Stimulated activated CD4-positive, alpha-beta T cell treated with anti-CD3 and anti-CD28 coated beads, Interleukin-1b, Interleukin-23, amount 100 ng/mL, for 1 hour (primary cell): Measurements from ENCODE around the gene EBF4.

Source experiments
- DNase-seq, 2 donors: peaks; one replicate each; pipeline ENCODE4 v3.0.0-alpha.2; 2020; ENCODE audit warnings: low read depth in 2 of 2

EBF4 gene, protein sequence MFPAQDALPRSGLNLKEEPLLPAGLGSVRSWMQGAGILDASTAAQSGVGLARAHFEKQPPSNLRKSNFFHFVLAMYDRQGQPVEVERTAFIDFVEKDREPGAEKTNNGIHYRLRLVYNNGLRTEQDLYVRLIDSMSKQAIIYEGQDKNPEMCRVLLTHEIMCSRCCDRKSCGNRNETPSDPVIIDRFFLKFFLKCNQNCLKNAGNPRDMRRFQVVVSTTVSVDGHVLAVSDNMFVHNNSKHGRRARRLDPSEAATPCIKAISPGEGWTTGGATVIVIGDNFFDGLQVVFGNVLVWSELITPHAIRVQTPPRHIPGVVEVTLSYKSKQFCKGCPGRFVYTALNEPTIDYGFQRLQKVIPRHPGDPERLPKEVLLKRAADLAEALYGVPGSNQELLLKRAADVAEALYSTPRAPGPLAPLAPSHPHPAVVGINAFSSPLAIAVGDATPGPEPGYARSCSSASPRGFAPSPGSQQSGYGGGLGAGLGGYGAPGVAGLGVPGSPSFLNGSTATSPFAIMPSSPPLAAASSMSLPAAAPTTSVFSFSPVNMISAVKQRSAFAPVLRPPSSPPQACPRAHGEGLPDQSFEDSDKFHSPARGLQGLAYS

DNA sequence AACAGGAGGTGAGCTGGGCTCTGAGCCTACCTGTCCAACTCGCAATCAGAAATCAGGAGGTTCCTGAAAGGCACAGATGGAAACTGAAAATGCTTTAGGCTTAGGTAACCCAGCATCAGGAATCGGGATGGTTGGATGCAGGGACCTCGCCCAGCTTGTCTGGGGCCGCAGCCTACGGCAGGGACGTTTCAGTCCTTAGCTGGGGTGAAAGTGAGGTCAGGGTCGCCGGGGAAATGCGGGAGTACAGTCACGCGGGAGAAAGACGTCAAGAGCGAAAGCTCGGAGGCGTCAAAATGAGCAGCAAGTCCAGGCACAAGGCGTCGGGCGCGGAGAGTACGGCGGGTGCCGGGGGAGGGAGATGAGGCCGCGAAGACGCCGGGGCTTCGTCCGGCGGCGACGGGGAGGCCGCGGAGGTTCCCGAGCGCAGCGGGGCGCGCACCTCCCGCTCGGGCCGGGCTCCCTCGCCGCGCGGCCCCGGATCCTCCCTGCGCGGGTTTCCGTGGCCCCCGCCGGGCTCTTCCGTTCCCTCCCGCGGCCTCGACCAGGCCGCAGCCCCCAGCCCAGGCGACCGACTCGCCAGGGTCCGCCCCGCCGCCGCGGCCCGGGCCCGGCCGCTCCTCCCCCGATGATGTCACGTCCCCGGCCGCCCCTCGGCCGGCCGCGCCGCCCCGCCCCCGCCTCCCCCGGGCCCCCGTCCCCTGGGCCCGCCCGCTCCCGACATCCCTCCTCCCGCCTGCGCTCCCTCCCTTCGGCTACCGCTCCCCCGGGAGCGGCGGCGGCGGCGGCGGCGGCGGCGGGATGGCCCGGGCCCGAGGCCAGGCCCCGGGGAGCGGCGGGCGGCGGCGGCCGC, at the start of gene EBF4:
Gene EBF4 (plus strand): TSS at position 745 of the 850 bp plus-strand sequence. CDS start 866 bp downstream, outside the sequence.
- DNase-seq = no peak

DNA sequence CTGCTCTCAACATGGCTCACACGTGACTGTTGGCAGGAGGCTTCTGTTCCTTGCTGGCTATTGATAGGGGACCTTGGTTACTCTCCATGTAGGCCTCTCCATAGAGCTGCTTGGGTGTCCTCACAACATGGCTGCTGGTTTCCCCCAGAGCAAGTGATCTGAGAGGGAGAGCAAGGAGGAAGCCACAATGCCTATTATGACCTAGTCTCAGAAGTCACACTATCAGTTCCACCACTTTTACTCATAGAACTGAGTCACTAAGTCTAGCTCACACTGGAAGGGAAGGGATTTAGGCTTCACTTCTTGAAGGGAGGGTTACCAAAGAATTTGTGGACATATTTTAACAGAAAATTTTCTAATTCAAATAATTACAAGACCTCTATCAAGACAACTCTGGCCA, 48.9 kb upstream of the EBF4 start:
- no peak for DNase-seq

DNA sequence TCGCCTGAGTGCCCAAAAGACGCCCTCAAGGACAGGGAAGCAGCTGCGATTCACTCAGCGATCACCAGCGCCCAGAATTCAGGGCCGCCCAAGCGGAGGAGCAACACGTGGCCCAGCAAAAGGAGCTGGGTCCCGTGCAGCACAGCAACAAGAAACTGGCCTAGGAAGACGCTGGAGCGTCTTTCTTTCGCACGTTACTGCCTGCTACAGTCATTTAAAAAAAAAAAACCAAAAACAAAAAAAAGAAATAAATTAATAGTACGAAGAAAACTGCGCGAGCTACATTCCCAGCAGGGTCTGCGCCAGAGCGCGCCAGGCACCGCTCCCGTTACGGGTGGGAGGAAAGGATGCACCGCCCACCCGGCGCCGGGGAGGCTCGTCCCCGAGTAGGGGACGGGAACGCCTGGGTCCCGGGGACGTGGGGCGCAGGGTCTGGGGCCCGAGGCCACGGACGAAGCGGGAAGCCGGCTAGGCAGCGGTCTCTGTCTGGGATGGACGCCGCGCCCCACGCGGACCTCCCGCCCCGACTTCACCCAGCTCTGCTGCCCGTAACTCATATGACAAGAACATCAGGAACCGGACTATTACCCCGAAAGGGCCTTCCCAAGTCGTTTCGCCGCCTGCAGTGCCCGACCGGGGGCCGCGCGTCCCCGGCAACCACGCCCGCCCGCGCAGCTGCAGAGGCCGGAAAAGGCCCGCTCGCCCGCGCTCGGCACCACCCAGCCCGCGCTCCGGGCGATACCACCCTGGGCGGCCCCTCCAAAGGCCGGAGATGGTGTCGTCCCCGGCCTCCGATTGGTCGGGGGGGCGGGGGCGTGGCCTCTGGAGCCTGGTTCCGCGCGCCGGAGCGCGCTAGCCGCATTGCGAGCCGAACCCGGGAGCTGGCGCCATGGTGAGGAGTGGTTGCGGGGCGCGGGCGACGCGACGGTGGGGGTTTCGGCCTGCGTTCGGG, 40.5 kb upstream of the EBF4 start, which contains the start of gene NOP56:
Gene NOP56 (plus strand): TSS at position 861 of the 952 bp plus-strand sequence. CDS start 29 bp downstream, at position 890.
- DNase-seq = peak; percentile 91 to 94

DNA sequence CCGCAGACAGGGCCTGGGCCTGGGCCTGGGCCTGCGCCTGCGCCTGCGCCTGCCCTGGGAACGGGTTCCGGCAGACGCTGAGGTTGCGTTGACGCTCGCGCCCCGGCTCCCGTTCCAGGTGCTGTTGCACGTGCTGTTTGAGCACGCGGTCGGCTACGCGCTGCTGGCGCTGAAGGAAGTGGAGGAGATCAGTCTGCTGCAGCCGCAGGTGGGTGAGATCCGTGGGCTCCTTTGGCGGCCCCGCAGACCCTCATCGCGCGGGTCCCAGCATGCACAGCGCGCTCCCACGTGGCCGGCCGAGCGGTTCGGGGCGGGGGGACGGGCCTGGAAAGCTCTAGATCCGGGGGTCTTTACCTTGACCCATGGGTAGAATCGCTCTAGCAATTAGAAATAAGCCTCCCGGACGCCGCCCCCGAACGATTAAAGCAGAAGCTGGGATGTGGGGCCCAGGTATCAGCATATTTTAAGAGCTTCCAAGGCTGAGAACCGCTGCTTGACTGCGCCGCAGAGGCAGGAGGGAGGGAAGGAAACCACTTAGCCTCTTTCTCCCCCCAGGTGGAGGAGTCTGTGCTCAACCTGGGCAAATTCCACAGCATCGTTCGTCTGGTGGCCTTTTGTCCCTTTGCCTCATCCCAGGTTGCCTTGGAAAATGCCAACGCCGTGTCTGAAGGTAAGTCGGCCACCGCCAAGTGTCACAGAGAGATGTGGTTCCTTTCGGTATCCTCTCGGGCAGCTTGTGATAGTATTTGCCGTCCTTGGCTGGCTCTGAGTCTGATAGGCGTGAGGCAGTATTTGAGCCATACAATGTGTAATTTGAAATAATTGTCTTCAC, 39.6 kb upstream of the EBF4 start:
- DNase-seq = no peak

DNA sequence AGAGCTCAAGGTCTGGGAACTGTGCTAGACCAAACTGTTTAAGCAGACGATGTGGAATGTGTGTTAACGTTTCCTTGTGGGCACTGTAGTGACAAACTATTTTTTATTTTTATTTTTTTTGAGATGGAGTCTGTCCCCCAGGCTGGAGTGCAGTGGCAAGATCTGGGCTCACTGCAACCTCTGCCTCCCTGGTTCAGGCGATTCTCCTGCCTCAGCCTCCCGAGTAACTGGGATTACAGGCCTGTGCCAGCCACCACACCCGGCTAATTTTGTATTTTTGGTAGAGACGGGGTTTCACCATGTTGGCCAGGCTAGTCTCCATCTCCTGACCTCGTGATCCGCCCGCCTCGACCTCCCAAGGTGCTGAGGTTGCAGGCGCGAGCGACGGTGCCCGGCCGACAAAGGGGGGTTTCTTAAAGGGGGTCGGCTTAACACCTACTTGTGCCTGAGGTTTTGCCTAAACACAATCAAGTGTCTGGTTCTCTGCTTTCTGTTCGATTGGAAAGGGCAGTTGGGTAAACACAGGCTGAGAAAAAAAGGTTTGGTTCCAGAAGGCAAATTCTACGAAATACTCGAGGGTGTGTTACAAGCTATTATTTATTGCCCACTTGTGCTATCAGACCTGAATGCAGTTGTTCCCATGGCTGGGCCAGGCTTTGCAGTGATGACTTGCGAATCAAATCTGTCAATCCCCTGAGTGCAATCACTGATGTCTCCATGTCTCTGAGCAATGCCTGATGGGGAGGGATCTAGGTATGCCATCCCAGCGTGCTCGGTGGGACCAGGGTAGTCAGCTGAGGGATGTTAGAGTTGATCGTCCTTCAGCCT, 38.8 kb upstream of the EBF4 start:
- no peak for DNase-seq

DNA sequence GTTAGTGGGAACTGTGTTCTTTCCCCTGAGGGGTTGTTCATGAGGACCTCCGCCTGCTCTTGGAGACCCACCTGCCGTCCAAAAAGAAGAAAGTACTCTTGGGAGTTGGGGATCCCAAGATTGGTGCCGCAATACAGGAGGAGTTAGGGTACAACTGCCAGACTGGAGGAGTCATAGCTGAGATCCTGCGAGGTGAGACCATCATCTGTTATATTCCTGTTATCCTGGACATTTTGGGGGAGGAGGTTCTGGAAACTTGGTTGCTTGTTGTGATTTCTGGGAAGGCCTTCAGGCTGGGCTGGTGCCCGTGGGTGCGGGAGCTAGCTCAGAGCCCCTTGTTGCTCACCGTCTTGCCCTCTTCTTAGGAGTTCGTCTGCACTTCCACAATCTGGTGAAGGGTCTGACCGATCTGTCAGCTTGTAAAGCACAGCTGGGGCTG, 38.2 kb upstream of the EBF4 start:
- no peak for DNase-seq

DNA sequence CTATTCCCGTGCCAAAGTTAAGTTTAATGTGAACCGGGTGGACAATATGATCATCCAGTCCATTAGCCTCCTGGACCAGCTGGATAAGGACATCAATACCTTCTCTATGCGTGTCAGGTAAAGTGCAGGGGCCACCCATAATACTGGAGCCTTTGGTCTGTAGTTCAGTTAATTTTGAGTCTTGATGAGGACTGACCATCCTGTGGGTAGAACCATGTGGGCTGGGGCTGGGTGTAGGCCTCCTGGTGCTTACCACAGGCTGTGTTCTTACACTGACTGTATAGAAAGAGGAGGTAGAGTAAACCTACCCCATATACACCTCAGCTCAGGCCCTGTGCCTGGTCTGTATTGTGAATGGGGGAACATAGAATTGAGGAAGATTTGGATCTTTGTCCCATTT, 37.7 kb upstream of the EBF4 start:
- no peak for DNase-seq

DNA sequence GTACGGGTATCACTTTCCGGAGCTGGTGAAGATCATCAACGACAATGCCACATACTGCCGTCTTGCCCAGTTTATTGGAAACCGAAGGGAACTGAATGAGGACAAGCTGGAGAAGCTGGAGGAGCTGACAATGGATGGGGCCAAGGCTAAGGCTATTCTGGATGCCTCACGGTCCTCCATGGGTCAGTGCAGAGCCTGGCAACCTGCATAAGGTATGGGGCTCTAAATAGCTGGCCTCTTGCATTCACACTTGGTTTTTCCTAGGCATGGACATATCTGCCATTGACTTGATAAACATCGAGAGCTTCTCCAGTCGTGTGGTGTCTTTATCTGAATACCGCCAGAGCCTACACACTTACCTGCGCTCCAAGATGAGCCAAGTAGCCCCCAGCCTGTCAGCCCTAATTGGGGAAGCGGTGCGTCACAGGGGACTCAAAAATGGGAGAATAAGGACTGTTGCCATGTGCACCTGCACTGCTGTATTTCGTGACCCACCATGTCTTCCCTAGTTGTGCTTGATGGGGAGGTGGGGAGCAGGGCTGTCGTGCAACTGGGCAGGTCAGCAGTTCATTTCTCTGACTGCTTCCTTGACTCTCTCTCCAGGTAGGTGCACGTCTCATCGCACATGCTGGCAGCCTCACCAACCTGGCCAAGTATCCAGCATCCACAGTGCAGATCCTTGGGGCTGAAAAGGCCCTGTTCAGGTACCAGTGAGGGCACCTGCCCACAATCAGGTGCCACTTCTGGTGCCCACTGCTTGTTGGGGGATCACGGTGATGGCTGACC, 37.1 kb upstream of the EBF4 start:
- DNase-seq = no peak

DNA sequence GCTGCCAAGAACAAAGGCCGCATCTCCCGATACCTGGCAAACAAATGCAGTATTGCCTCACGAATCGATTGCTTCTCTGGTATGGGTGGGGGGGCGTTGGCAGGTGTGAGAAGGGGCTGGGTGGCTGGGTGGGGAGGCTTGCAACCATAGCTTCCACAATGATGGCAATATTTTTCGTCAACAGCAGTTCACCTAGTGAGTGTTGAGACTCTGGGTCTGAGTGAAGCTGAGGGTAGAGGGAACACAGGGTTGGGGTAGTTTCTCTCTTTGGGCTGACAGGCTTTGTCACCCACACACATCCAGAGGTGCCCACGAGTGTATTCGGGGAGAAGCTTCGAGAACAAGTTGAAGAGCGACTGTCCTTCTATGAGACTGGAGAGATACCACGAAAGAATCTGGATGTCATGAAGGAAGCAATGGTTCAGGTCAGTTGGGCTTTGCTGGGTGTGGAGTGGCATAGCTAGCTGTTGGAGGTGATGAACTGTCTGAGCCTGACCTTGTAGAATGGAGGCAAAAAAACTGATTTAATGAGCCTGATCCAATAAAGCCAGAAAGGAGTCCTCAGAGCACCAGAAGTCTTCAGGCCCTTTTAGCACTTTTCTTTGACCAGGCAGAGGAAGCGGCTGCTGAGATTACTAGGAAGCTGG, 36.0 kb upstream of the EBF4 start:
- no peak for DNase-seq

DNA sequence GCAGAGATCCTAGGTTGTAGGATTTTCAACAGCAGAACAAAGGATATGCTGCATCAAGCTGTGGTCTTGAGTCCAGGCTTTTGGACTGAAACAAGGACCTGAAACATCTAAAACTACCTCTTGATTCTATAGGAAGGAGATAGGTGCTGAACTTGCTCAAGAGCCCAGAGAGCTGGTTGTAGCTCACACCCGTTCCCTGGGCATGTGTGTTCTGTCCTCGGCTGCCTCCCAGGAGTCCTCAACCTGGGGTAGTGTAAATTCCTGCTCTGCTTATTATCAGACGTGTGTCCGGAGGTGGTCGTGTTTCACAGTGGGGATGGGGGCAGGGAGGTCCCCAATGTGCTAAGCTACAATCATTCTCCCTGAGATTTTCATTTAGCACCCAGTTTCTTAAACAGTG, 35.3 kb upstream of the EBF4 start:
- no peak for DNase-seq

DNA sequence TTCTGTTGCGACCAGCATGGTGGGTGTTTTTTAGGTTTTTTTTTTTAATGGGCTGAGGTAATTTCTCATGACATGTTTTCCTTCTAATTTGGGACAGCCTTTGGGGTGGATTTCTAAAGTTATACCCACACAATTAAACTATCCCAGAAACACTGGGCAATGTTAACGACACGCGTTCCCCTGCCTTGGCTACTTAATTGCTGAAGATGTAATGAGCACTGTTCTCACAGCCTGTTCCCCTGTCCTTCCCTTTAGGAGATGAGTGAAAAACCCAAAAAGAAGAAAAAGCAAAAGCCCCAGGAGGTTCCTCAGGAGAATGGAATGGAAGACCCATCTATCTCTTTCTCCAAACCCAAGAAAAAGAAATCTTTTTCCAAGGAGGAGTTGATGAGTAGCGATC, 34.9 kb upstream of the EBF4 start:
- no peak for DNase-seq

DNA sequence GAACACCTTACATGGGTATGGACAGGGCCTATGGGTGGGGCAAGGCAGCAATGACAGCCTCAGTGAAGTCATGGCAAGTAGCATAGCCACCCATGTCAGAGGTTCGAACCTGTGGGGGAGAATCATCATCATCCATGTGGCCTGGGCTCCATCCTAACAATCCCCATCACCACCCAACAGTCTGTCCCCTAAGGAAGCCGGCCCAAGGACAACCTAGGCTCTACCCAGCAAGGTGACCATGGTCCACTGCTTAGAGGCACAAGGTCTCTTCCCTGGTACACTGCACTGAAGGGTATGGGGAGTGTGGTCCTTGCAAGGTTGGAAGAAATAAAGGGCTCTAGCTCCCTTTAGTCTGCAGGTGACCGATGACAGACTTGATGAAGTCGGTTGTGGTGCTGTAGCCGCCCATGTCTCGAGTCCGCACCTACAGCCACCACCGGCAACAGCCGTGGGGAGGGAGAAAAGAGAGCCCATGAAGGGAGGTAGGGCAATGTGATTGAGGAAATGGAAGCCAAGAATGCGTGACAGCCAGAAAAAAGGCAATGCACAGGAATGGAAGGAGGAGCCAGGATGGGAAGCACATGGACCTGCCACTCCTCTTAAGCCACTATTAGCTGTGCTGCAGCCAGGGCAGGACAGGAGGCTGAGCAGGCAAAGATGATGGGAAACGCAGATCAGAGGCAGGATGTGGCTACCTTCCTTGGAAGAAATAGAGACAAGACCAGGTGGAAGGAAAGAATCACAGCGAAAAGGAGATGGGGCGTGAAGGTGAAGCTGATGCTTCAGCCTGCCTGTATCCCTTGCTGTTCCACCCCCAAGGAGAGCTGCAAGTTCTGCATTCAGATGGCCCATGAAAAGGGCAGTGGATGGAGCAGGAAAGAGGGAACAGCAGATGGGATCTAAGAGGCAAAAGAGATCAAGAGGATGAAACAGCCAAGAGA, 33.9 kb upstream of the EBF4 start:
- DNase-seq = no peak

DNA sequence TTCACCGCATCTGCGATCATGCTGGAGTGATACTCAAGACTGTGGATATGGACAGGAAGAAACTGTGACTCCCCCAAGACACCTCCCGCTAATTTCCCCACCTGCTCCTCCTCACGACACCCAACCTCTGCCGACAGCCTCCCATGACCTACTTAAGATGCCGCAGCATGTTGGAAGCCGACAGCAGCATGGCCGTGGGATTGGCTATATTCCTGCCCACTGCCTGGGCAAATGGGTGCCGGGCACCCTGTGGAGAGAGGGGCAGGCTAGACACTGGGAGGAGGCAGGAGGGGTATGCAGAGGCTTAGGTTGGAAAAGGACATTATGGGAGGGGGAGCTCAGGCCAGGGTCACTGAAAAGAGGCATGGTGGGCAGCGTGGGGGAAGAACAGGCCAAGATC, 33.0 kb upstream of the EBF4 start:
- DNase-seq = no peak

DNA sequence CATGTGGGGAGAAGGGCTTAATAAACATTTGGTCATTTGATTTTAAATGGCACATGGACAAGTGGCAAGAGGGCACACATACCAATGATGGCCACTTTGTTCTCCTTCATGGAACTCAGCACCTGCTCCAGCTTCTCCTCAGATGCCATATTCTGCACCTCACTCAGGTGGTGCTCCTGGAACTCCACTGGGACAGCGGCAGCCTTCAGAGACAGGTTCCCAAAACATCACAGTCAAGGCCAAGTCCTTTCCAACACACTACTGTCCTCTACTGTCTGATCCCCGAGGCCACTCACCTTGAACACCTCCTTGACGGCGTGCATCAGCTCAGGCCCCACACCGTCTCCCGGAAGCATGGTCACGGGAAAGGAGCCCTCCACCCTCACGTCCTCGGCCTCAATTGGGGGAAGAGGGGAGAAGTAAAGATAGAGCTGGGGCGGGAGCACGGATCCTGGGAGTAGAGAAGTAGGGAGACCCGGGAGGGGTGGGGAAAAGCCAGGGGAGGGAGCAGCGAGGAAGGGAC, 29.2 kb upstream of the EBF4 start:
- DNase-seq = no peak

DNA sequence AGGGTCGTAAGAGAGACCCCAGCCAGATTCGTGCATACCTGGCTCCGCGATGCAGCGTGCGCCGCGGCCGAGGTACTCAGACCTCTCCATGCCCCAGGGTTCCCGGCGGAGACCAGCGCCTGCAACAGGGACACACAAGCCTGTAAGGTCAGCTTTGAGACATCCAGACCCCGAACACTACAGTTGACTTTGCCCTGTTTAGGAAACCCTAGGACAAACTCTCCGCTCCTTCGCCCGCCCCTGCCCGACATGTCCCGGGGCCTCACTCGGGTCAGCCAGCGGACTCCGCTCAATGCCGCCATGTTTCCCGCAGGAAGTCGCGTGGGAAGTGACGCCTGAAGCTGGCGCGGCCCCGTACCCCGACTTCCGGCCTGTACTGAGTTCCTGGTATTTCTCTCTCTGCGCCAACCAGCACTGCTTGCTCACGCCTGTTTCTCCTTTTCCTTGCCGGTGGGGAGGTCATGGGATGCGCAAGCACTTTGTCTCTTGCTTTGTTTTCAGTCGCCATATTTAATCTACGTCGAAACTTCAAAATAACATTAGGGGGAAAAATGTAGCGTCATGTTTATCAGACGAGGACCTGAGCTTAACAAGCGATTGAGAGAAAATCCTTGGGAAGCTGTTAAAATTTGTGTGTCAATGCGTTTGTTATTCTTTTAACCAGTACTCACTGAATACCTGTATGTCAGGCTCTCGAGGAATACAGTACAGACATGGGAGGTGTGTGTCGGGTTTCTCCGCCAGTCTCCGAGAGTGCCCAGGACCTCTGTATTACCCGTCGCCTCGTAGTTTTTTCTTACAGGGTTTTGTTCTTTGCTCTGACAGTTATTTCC, 28.5 kb upstream of the EBF4 start, which contains the start of gene IDH3B:
Gene IDH3B (minus strand): TSS at position 330 of the 833 bp plus-strand sequence. CDS start 28 bp downstream, at position 302.
- peak; percentile 66 to 78 for DNase-seq

DNA sequence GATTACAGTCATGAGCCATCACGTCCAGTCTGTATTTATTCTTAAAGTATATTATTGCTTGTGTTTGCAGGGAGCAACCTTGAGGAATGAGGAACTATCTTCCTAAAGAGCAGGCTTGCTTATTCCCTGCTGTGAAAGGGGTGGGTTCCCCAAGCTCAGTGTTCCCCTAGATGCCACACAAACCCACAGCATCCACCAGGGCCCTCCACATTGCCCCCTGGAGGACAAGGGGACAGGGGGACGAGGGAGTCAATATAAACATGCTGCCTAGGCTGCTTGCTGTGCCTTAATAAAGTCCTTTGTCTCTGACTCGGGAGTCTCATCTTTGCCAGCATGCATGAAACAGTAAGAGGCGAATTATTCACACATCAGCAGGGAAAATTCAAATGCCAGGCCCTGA, 20.6 kb upstream of the EBF4 start:
- DNase-seq = no peak
